ENCODE measurements around the gene HDGFL3. TPM values are rescaled to one million over a fixed set of nuclear protein-coding genes. Genes with fewer than 3 reads are reported as not detected.
"Not testable (repeated sequence)": the region's sequence is repeated elsewhere in the genome, so short reads cannot be mapped to it uniquely, and the experiment has no call there.

HDGFL3 gene
- total and polyA plus RNA-seq, 9 of the 15 experiments (the other 6 are each of a cell fraction or from before 2014, with no cell fraction given) = 6.7 to 42.0 (median 31.4) TPM

DNA sequence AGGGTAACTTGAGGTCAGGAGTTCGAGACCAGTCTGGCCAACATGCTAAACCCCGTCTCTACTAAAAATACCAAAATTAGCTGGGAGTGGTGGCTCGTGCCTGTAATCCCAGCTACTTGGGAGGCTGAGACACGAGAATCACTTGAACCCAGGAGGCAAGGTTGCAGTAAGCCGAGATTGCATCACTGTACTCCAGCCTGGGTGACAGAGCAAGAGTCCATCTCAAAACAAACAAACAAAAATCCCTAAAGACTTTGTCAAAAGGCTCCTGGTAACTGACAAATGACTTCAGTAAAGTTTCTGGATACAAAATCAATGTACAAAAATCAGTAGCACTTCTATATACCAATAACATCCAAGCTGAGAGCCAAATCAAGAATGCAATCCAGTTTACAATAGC lies 38.0 kb downstream of the HDGFL3 start (continued):
- TF ChIP-seq CEBPG (CRISPR knock-in tag; IDR thresholded peaks at IDR 0.05) = not testable (repeated sequence)
- peak; percentile 10 to 41; a peak in 1 of 4 replicates for TF ChIP-seq CEBPG (tag; conservative IDR thresholded peaks at IDR 0.05 in 1 of 2, IDR thresholded peaks at IDR 0.05 in 1 of 2)

DNA sequence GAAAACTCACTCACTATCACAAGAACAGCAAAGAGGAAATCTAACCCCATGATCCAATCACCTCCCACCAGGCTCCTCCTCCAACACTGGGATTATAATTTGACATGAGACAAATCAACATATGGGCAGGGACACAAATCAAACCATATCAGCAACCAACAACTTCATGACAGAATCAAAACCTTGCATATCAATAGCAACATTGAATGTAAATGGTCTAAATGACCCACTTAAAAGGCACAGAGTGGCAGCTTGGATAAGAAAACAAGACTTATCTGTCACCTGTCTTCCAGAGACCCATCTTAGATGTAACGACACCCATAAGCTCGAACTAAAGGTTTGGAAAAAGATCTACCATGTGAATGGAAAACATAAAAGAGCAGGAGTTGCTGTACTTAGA lies 40.8 kb downstream of the HDGFL3 start:
- BruUV-seq (replicated peaks) = no TSS peak
- CTCF ChIA-PET (ENCODE audit: low intra/inter-chr PET ratio) = no interaction called here
- in situ Hi-C loops (cut with MboI) = no loop called here

More for the DNA sequence above, 40.8 kb downstream of the HDGFL3 start:
- Histone ChIP-seq H4K20me1 (replicated peaks; ENCODE audit: control insufficient read depth, insufficient read depth, low read length) (no peaks in the 10 kb centered on the region), H3K9me1 (ENCODE audit: control insufficient read depth, insufficient read depth, low read length) (no peaks in the 10 kb centered on the region), H3K79me2 (ENCODE audit: control insufficient read depth, insufficient read depth, low read length) (peaks cover 43% of the 10 kb centered on the region), H3K9me3 (replicated peaks; ENCODE audit: control insufficient read depth, insufficient read depth, low read depth, low read length) (no peaks in the 10 kb centered on the region), H3K36me3 (ENCODE audit: control insufficient read depth, insufficient read depth, low read length) (no peaks in the 10 kb centered on the region), H3K4me2 (ENCODE audit: insufficient read depth, low read length) (peak overlapping the region; percentile 14; the same call in 1 of the 2 replicates), H3K4me3 (no peak overlapping the region), H2AFZ (ENCODE audit: low read depth, low read length) (no peak overlapping the region), H3K4me1 (replicated peaks in 1 of 2; ENCODE audit: control insufficient read depth in 2 of 2, insufficient read depth in 2 of 2, low read length in 2 of 2) (peaks cover 5 to 11% of the 10 kb centered on the region in 2 experiments; a peak in 2 of 5 replicates), H3K27me3 (ENCODE audit: control insufficient read depth in 2 of 2, insufficient read depth in 2 of 2, low read length in 2 of 2) (no peaks in the 10 kb centered on the region), H3K9ac (ENCODE audit: insufficient read depth in 1 of 2, low read depth in 2 of 2, low read length in 2 of 2) (no peak overlapping the region), H3K27ac (ENCODE audit: extremely low read depth, low read depth, low read length) (no peak overlapping the region)
- FAIRE-seq (peak; percentile 23), ATAC-seq (no peak), DNase-seq (ENCODE audit: extremely low read depth in 1 of 4, low spot score in 3 of 4) (peak in 1 of 4 experiments; percentile 19)
- intact Hi-C loops (cut with micrococcal nuclease) = no loop called here
- POLR2A ChIA-PET = no interaction called here
- TF ChIP-seq, protein P1, sequence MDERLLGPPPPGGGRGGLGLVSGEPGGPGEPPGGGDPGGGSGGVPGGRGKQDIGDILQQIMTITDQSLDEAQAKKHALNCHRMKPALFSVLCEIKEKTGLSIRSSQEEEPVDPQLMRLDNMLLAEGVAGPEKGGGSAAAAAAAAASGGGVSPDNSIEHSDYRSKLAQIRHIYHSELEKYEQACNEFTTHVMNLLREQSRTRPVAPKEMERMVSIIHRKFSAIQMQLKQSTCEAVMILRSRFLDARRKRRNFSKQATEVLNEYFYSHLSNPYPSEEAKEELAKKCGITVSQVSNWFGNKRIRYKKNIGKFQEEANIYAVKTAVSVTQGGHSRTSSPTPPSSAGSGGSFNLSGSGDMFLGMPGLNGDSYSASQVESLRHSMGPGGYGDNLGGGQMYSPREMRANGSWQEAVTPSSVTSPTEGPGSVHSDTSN (CRISPR knock-in tag; IDR thresholded peaks at IDR 0.05; ENCODE audit: low read depth) = no peak
- TF ChIP-seq, protein P1 (tag; conservative IDR thresholded peaks at IDR 0.05; ENCODE audit: low read depth) = peak; percentile 19; the same call in 1 of the 2 replicates
- TF ChIP-seq CBFA2T2 (conservative IDR thresholded peaks at IDR 0.05) = peak; percentile 59
- TF ChIP-seq KDM1A (IDR thresholded peaks at IDR 0.05) = peak; percentile 49 to 64; a peak in 3 of 4 replicates
- peak; percentile 79 for TF ChIP-seq CBFA2T3 (IDR thresholded peaks at IDR 0.05)
- peak; percentile 39 for TF ChIP-seq MEIS2 (IDR thresholded peaks at IDR 0.05; ENCODE audit: partially characterized antibody)
- TF ChIP-seq SMARCA4 (IDR thresholded peaks at IDR 0.05) = no peak
- no peak for TF ChIP-seq MCM3 (IDR thresholded peaks at IDR 0.05)
- no peak for TF ChIP-seq TEAD2 (tag; IDR thresholded peaks at IDR 0.05)
- TF ChIP-seq TCF3 (CRISPR knock-in tag; IDR thresholded peaks at IDR 0.05) = 0 out of 2 replicates have a peak, but pooled peaks have one; percentile 27
- WGBS (ENCODE audit: insufficient coverage, low coverage, missing lambda C conversion rate) = 4% methylated on average over 2 of the region's 2 CpGs
